Sigmoid colon (tissue), 4 donors: ENCODE results near the gene ATP2B3.

ENCODE experiments used
- POLR2A ChIP-seq, 2 donors: fragments of 450-650 bp; IDR thresholded peaks; one replicate each; pipeline ENCODE4 v1.6.1; 2016; ENCODE audit warnings: antibody characterized with exemption in 2 of 2, mild to moderate bottlenecking in 2 of 2, moderate library complexity in 2 of 2
- POLR2AphosphoS5 ChIP-seq, 4 donors: sonication (generic); formaldehyde crosslinking; IDR thresholded peaks; one replicate each; pipeline ENCODE4 v1.6.1; 2017; ENCODE audit warnings: antibody characterized with exemption in 4 of 4
- TF ChIP-seq, protein P1 (sequence below), 4 experiments: fragments of 450-650 bp in 3 of 4; fragments of 200-600 bp in 1 of 4; IDR thresholded peaks; one replicate each; pipeline ENCODE4 v1.5.1; 2016 to 2019; ENCODE audit warnings: antibody characterized with exemption in 4 of 4, mild to moderate bottlenecking in 3 of 4, moderate library complexity in 2 of 4

DNA sequence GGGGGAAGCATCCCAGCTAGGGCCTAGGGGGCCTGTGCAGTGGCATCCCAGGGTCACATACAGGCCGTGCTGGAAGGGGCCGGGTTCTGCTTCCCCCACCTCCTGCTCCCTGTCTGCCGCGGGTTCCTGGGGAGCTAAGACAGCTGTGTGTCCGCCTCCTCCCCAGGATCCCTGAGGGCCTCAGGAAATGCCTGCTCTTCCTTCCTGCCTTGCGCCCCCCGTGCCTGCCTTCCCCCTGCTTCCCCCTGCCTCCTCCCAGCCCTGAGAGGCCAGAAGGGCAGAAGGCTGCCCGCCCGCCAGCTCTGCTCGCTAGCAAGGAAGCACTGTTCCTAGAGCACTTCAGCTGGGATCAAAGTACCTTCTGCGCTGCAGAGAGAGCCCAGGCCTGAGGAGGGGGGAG, 25.5 kb upstream of the ATP2B3 start:
- TF ChIP-seq, protein P1, sequence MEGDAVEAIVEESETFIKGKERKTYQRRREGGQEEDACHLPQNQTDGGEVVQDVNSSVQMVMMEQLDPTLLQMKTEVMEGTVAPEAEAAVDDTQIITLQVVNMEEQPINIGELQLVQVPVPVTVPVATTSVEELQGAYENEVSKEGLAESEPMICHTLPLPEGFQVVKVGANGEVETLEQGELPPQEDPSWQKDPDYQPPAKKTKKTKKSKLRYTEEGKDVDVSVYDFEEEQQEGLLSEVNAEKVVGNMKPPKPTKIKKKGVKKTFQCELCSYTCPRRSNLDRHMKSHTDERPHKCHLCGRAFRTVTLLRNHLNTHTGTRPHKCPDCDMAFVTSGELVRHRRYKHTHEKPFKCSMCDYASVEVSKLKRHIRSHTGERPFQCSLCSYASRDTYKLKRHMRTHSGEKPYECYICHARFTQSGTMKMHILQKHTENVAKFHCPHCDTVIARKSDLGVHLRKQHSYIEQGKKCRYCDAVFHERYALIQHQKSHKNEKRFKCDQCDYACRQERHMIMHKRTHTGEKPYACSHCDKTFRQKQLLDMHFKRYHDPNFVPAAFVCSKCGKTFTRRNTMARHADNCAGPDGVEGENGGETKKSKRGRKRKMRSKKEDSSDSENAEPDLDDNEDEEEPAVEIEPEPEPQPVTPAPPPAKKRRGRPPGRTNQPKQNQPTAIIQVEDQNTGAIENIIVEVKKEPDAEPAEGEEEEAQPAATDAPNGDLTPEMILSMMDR (IDR thresholded peaks at IDR 0.05) = no peak
- TF ChIP-seq POLR2A (IDR thresholded peaks at IDR 0.05) (no peak), POLR2AphosphoS5 (IDR thresholded peaks at IDR 0.05) (no peak)
